ENCODE results near the gene LCP1. TPM values are rescaled to one million over a fixed set of nuclear protein-coding genes. Genes with fewer than 3 reads are reported as not detected.

LCP1 gene
- total and polyA plus RNA-seq, 2 of the 13 experiments (the other 11 are each of a cell fraction or from before 2014, with no cell fraction given), result 1.6 TPM

DNA sequence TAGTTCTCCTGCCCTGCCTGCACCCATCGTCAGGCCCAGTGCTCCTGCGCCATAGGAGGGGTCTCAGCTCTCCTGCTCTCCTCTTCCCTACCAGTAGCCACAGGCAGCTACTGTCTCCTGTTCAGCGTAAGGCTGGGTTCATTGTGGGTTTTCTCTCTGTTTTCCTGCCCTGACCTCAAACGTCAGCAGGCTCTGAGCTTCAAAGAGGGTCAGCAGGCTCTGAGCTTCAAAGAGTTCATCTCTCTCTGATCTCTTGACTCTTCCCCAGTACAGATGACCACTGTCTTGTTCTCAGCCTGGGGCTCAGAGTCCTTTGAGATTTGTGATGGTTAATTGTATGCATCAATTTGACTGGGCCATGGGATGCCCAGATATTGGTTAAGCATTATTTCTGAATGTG lies 72.5 kb downstream of the LCP1 start (continued):
- TF ChIP-seq ZBTB10 (CRISPR knock-in tag; IDR thresholded peaks at IDR 0.05; ENCODE audit: borderline replicate concordance) (no peak), ZNF704 (CRISPR knock-in tag; IDR thresholded peaks at IDR 0.05; ENCODE audit: borderline replicate concordance) (no peak), IKZF4 (CRISPR knock-in tag; IDR thresholded peaks at IDR 0.05; ENCODE audit: borderline replicate concordance, low read depth, not compliant biosample characterization) (no peak), NFYC (CRISPR knock-in tag; IDR thresholded peaks at IDR 0.05) (no peak), AKAP8 (CRISPR knock-in tag; IDR thresholded peaks at IDR 0.05) (no peak), EHMT2 (IDR thresholded peaks at IDR 0.05; ENCODE audit: borderline replicate concordance, low read depth, low read length) (peak; percentile 83; the same call in 1 of the 2 replicates), SIX4 (CRISPR knock-in tag; IDR thresholded peaks at IDR 0.05) (peak; percentile 42; the same call in 1 of the 2 replicates), HDAC1 (CRISPR knock-in tag; IDR thresholded peaks at IDR 0.05) (peak; percentile 80), NBN (conservative IDR thresholded peaks at IDR 0.05) (no peak), KLF12 (CRISPR knock-in tag; IDR thresholded peaks at IDR 0.05; ENCODE audit: borderline replicate concordance) (no peak), ZNF367 (CRISPR knock-in tag; IDR thresholded peaks at IDR 0.05; ENCODE audit: borderline replicate concordance) (no peak), HES4 (CRISPR knock-in tag; IDR thresholded peaks at IDR 0.05; ENCODE audit: borderline replicate concordance) (no peak), DRAP1 (CRISPR knock-in tag; IDR thresholded peaks at IDR 0.05) (peak; percentile 74), ZNF264 (CRISPR knock-in tag; IDR thresholded peaks at IDR 0.05) (peak; percentile 55; the same call in 1 of the 2 replicates), FOSL2 (CRISPR knock-in tag; IDR thresholded peaks at IDR 0.05) (peak; percentile 57), ZNF20 (CRISPR knock-in tag; IDR thresholded peaks at IDR 0.05) (no peak), DMAP1 (CRISPR knock-in tag; IDR thresholded peaks at IDR 0.05) (peak; percentile 65; the same call in 1 of the 2 replicates), ETV5 (CRISPR knock-in tag; IDR thresholded peaks at IDR 0.05; ENCODE audit: borderline replicate concordance) (peak; percentile 74; the same call in 1 of the 2 replicates), HNF4G (IDR thresholded peaks at IDR 0.05; ENCODE audit: borderline replicate concordance, low read depth, low read length) (peak; percentile 44; the same call in 1 of the 2 replicates), HNF4G (CRISPR knock-in tag; IDR thresholded peaks at IDR 0.05; ENCODE audit: borderline replicate concordance, low read depth) (peak; percentile 65; the same call in 1 of the 2 replicates), ZNF879 (CRISPR knock-in tag; IDR thresholded peaks at IDR 0.05) (no peak), ZNF616 (CRISPR knock-in tag; IDR thresholded peaks at IDR 0.05; ENCODE audit: low read depth) (no peak), ZNF629 (CRISPR knock-in tag; conservative IDR thresholded peaks at IDR 0.05) (0 out of 2 replicates have a peak, but pooled peaks have one; percentile 19), ATAD3A (CRISPR knock-in tag; IDR thresholded peaks at IDR 0.05) (no peak), ZNF780A (CRISPR knock-in tag; IDR thresholded peaks at IDR 0.05) (no peak), ZNF563 (CRISPR knock-in tag; IDR thresholded peaks at IDR 0.05) (no peak), RORA (CRISPR knock-in tag; IDR thresholded peaks at IDR 0.05) (no peak)
- TF ChIP-seq, protein P1, sequence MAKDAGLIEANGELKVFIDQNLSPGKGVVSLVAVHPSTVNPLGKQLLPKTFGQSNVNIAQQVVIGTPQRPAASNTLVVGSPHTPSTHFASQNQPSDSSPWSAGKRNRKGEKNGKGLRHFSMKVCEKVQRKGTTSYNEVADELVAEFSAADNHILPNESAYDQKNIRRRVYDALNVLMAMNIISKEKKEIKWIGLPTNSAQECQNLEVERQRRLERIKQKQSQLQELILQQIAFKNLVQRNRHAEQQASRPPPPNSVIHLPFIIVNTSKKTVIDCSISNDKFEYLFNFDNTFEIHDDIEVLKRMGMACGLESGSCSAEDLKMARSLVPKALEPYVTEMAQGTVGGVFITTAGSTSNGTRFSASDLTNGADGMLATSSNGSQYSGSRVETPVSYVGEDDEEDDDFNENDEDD (CRISPR knock-in tag; IDR thresholded peaks at IDR 0.05; ENCODE audit: borderline replicate concordance), result no peak
